ENCODE data around the gene RHOF.

Gene RHOF

DNA sequence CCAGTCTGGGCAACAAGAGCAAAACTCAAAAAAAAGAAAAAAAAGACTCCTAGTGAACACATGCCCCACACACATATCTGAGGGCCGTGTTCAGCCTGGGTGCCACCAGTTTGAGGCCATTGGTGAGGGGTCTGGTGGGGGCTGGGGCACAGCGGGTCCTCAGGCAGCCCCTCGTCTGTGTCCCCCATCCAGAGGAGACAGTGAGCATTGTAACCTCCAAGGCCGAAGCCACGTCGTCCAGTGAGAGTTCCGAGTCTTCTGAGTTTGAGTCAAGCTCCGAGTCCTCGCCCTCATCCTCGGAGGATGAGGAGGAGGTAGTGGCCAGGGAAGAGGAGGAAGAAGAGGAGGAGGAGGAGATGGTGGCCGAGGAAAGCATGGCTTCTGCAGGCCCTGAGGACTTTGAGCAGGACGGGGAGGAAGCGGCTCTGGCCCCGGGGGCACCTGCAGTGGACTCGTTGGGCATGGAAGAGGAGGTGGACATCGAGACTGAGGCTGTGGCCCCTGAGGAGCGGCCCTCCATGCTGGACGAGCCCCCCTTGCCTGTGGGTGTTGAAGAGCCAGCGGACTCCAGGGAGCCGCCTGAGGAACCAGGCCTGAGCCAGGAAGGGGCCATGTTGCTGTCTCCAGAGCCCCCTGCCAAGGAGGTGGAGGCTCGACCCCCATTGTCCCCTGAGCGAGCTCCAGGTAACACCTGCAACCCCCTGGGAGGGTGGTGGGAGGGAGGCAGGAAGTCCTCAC is 25.9 kb upstream of the RHOF start:
- no peak for DNase-seq

DNA sequence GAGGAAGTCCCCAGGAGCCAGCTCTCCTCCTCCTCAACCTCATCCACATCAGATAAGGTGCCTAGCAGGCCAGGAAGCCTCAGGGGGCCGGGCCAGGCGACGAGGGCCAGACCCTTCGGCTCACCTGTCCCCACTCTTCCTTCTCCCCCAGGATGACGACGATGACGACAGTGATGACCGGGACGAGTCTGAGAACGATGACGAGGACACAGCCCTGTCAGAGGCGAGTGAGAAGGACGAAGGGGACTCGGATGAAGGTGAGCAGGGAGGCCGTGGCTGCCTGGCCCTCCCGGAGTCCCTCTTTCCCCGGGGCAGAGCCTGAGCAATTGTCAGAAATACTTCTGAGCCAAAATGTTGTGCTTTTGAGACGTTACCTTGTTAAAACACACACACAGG is 24.2 kb upstream of the RHOF start:
- no peak for DNase-seq

DNA sequence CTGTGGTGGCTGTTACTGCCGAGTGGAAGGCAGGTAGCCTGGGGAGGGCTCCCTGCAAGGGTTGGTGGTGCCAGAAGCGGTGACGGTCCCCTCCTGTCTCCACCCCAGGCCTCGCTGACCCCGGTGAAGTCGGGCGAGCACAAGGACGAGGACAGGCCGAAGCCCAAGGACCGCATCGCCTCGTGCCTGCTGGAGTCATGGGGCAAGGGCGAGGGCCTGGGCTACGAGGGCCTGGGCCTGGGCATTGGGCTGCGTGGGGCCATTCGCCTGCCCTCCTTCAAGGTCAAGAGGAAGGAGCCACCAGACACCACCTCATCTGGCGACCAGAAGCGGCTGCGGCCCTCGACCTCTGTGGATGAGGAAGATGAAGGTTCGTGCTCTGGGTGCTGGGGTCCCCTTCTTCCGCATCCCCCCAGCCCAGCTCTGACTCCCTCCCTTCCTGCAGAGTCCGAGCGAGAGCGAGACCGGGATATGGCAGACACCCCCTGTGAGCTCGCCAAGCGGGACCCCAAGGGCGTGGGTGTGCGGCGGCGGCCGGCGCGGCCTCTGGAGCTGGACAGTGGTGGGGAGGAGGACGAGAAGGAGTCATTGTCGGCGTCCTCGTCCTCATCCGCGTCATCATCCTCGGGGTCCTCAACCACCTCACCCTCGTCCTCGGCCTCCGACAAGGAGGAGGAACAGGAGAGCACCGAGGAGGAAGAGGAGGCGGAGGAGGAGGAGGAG is 23.6 kb upstream of the RHOF start:
- DNase-seq: no peak

DNA sequence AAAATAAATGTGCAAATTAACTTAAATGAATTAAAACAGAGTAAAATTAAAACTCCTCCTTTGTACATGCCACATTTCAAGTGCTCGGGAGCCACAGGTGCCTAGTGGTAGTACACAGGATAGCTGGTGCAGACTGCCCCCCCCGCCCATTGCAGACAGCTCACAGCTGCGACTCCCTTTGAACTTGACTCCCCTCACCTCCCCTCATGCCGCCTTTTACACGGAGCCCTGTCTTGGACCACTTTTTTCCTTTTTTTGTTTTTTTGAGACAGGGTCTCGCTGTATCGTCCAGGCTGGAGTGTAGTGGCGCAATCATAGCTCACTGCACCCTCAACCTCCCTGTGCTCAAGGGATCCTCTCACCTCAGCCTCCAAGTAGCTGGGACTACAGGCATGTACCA is 21.8 kb upstream of the RHOF start:
- DNase-seq: no peak

DNA sequence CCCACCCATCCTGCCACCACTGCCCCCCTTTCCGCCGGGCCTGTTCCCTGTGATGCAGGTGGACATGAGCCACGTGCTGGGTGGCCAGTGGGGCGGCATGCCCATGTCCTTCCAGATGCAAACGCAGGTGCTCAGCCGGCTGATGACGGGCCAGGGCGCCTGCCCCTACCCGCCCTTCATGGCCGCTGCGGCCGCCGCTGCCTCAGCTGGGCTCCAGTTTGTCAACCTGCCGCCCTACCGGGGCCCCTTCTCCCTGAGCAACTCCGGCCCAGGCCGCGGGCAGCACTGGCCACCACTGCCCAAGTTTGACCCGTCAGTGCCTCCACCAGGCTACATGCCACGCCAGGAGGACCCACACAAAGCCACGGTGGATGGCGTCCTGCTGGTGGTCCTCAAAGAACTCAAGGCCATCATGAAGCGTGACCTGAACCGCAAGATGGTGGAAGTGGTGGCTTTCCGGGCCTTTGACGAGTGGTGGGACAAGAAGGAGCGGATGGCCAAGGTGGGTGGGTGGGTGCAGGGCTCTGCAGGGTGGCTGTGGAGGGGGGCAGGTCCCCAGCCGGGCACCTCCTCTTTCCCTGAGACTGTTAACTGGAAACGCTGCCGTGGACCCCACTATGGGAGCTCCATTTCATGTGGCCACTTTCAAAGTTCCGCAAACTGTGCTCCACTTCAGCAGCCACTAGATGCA is 21.1 kb upstream of the RHOF start:
- DNase-seq: no peak

- DNase-seq: no peak
These were observed 20.5 kb upstream of the RHOF start for GRCh38 chr12:121813951-121814350.

GRCh38 chr12:121812921-121813896 is 19.7 kb upstream of the RHOF start:
- no peak for DNase-seq

DNA sequence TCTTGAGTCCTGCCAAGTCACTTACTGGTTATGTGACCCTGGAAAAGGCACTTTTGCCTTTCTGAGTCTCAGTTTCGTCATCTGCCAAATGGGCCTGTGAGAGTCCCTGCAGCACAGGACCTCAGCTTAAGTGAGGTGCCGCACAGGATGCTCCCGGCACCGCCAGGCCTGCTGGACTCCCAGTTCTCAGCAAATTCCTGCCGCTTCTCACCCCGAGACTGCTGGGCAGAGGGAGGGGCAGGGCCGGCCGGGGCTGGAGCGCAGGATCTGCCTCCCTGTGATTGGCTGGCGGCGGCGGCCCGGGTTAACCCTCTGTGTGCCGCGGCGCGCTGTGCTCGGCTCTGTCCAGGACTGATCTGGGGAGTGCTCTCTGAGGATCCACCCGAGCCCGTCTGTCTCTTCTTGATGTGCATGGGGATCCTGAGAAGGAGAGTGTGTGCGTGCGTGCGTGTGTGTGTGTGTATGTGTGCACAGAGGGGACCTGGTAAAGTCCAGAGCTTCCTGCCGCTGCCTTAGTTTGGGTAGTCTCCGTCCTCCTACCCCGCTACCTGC is 18.9 kb upstream of the RHOF start:
- no peak for DNase-seq

DNA sequence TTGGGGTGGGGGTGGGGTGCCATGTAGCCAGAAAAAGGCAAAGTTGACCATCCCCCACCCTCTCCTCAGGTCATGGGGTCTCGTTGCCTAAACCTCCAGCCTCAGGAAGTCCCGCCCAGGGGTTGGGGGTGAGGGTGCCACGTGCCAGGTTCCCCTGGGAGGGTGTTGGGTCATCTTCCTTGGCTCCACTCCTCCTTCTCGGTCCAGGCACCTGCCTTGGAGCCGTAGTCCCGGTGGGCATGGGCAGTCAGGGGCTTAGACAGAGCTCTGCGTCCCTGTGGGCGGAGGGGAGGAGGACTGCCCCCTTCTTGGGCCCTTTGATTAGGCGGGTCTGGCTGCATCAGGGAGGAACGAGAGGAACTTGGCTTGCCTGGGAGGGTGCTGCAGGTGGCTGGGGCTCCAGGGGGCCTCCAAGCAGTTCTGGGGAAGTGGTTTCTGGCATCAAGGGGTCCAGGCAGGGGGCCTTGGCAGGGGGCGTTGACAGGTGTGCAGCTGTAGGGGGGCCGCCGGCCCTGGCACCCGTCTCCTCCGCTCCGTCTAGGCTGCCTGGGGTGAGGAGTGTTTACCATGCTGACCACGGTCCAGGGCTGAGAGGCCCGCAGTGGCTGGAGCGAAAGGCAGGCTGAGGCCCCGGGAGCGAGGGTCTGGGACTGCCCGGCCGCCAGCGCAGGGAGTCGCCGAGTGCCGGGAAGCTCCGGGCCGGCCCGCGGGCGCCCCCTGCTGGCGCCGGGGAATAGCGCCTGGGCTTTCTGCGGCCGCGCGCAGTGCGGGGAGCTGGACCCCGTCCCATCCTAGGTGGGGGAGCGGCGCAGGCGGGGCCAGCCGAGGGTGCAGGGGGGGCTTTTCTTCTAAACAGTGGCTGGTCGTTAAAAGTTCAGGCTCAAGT is 18.2 kb upstream of the RHOF start:
- peak; percentile 54 for DNase-seq

GRCh38 chr12:121810833-121811433 is 17.4 kb upstream of the RHOF start:
- no peak for DNase-seq

- DNase-seq: no peak
These were observed 16.8 kb upstream of the RHOF start for GRCh38 chr12:121810234-121810817.

- DNase-seq: no peak
These were observed 16.2 kb upstream of the RHOF start for GRCh38 chr12:121809712-121810116.

GRCh38 chr12:121808623-121809022 is 15.1 kb upstream of the RHOF start:
- DNase-seq: no peak

DNA sequence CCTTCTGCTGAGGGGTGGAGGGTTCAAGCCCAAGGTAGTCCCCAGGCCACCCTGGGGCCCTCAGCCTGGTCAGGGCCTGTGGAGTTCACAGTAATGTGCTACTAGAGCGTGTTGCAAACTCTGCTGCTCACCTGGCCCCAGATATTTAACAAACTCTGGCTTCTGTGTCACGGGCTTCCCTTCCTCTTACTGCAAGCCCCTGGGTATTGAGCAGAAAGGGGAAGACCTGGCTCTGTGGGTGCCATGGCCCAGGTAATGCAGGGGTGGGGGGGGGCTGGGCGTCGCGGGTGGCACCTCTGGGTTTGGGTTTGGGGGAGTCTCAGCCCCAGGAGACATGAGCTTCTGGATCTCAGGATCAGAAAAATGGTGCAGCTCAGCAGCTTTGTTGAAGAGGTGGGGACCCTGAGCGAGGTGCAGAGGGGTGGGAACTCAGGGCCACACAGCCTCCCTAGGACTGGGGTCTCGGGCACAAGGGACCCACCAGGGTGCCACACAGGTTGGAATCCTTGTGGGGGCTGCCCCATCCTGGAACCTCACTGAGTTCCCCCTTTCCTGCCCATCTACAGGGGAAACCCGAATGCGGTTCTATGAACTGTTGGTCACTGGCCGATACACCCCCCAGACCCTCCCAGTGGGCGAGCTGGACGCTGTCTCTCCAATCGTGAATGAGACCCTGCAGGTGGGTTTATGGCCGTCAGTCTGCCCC is 14.3 kb upstream of the RHOF start:
- no peak for DNase-seq

GRCh38 chr12:121806546-121807423 is 13.3 kb upstream of the RHOF start:
- DNase-seq: no peak

GRCh38 chr12:121806009-121806545 is 12.6 kb upstream of the RHOF start:
- no peak for DNase-seq

DNA sequence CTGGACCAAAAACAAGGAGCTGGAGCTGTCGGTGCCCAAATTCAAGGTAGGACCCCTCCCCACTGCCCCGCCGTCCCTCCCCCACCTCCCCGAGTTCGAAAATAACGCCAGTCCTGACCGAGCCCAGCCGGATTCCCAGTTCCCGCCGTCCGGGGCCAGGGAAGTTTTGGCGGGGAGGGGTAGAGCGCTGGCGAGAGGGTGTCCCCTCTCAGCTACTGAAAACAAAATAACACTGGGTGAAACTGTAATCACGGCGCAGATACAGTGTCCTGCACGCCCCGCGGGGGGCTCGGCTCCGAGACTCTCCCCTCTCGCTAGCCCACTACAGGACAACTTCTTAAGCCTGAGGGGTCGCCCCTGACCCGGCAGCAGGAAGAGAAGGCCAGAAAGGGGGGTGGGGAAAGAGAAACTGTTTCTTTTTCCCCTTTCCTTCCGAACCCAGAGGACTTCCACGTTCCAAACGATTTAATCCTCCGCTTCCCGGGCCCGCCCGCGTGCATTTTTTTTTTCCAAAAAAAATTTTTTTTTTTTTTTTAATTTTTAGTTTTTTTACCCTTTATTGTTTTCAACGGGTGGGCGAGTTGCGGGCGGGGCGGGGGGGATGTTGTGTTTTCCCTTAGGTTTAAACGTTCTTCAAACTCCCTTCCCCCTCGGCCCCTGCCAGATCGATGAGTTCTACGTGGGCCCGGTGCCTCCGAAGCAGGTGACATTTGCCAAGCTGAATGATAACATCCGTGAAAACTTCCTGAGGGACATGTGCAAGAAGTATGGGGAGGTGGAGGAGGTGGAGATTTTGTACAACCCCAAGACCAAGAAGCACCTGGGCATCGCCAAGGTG is 11.9 kb upstream of the RHOF start:
- no peak for DNase-seq

All from activated effector memory CD4-positive, alpha-beta T cell treated with Interleukin-2 at 50 U/mL for 16 hours (primary cell).